ENCODE measurements around the gene RDH8. TPM values are rescaled to one million over a fixed set of nuclear protein-coding genes. Genes with fewer than 3 reads are reported as not detected.

RDH8 gene
- total RNA-seq, 2 donors from 2014 or later: not detected

DNA sequence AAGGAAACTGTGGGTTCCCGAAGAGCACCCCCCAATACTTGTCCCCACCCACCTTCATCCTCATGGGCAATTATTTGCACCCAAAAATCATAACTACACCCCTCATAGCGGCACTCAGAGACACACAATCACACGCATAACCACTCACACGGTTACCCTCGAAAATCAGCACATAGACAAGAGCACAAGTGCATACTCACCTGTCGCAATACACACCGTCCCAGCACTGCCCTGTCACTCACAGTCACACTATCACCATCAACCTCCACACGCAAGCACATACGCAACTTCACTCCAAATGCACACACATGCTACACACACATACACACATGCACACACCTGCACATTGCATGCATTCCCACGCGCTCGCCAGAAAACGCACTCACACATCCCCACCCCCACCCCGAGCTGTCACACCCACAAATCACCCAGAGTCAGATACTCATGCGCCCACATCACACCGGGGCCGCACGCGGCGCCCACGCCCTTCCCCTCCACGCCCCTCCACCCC is 3.5 kb upstream of the RDH8 start:
- H3K36me3 ChIP-seq: no peaks in the 10 kb centered on the region
- peaks cover 29 to 50% of the 10 kb centered on the region in 2 donors for H3K4me1 ChIP-seq (ENCODE audit: control insufficient read depth in 1 of 2, low read depth in 2 of 2)
- no peak overlapping the region for H3K27ac ChIP-seq
- ATAC-seq (ENCODE audit: insufficient number of reproducible peaks, low FRiP score, low read depth) (no peak), DNase-seq (ENCODE audit: low spot score) (no peak)
- TF ChIP-seq, protein P1, sequence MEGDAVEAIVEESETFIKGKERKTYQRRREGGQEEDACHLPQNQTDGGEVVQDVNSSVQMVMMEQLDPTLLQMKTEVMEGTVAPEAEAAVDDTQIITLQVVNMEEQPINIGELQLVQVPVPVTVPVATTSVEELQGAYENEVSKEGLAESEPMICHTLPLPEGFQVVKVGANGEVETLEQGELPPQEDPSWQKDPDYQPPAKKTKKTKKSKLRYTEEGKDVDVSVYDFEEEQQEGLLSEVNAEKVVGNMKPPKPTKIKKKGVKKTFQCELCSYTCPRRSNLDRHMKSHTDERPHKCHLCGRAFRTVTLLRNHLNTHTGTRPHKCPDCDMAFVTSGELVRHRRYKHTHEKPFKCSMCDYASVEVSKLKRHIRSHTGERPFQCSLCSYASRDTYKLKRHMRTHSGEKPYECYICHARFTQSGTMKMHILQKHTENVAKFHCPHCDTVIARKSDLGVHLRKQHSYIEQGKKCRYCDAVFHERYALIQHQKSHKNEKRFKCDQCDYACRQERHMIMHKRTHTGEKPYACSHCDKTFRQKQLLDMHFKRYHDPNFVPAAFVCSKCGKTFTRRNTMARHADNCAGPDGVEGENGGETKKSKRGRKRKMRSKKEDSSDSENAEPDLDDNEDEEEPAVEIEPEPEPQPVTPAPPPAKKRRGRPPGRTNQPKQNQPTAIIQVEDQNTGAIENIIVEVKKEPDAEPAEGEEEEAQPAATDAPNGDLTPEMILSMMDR (IDR thresholded peaks at IDR 0.05): no peak
- H3K4me3 ChIP-seq: peak overlapping the region; percentile 66
- H3K27me3 ChIP-seq (replicated peaks; ENCODE audit: insufficient read depth): peaks cover 4% of the 10 kb centered on the region
- H3K9me3 ChIP-seq: no peaks in the 10 kb centered on the region

GRCh38 chr19:10010247-10010691 is 3.0 kb upstream of the RDH8 start, which contains the start of gene COL5A3:
COL5A3 (minus strand) TSS chr19:10010504; CDS start chr19:10010385, 119 bp downstream.
- DNase-seq (ENCODE audit: low spot score) (no peak), ATAC-seq (ENCODE audit: insufficient number of reproducible peaks, low FRiP score, low read depth) (no peak)
- H3K27ac ChIP-seq: no peak within 1 kb of the TSS
- H3K36me3 ChIP-seq: no peaks in the 10 kb centered on the region
- peaks cover 29 to 50% of the 10 kb centered on the region in 2 donors for H3K4me1 ChIP-seq (ENCODE audit: control insufficient read depth in 1 of 2, low read depth in 2 of 2)
- no peaks in the 10 kb centered on the region for H3K9me3 ChIP-seq
- peak within 1 kb of the TSS; percentile 66 for H3K4me3 ChIP-seq
- TF ChIP-seq, protein P1 (IDR thresholded peaks at IDR 0.05): no peak
- H3K27me3 ChIP-seq (replicated peaks; ENCODE audit: insufficient read depth): peaks cover 4% of the 10 kb centered on the region

DNA sequence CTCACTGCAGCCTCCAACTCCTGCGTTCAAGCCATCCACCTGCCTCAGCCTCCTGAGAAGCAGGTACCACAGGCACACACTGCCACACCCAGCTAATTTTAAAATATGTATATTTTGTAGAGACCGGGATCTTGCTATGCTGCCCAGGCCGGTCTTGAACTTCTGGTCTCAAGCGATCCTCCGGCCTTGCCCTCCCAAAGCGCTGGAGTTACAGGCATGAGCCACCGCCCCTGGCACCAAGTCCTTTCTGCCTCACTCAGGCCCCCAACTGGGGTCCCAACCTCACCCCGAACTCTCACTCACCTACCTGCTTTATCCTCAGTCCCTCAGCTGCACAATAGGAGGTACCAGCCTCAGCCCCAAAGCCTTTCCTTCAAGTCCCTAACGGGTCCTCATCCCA is 2.3 kb upstream of the RDH8 start:
- TF ChIP-seq, protein P1 (IDR thresholded peaks at IDR 0.05): no peak
- Histone ChIP-seq H3K4me1 (ENCODE audit: control insufficient read depth in 1 of 2, low read depth in 2 of 2) (peaks cover 25 to 45% of the 10 kb centered on the region in 2 donors), H3K4me3 (no peak overlapping the region), H3K27ac (no peak overlapping the region), H3K36me3 (no peaks in the 10 kb centered on the region), H3K9me3 (no peaks in the 10 kb centered on the region), H3K27me3 (replicated peaks; ENCODE audit: insufficient read depth) (peaks cover 4% of the 10 kb centered on the region)
- no peak for DNase-seq (ENCODE audit: low spot score)
- ATAC-seq (ENCODE audit: insufficient number of reproducible peaks, low FRiP score, low read depth): no peak

DNA sequence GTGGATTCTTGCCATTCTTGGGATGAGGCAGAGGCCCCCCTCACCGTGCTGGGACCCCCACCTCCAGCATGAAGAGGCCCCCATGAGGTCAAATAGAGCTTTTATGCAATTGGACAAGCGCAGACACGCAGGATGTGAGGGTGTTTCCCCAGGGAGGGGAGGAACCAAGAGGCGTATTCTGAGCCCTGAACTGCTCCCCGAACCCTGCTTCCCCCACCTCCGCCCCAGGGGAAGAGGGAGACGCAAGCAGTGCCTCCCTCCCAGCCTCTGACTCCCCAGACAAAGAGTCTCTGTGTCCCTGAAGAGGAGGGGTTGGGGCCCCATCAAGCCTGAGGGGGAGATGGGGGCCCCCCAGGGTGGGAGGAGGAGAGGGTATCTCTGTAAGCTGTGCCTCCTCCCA is 1.3 kb upstream of the RDH8 start:
- Histone ChIP-seq H3K27ac (no peak overlapping the region), H3K4me1 (ENCODE audit: control insufficient read depth in 1 of 2, low read depth in 2 of 2) (peaks cover 22 to 34% of the 10 kb centered on the region in 2 donors)

GRCh38 chr19:10013834-10014618 is 743 bp downstream of the RDH8 start:
- H3K27me3 ChIP-seq (replicated peaks; ENCODE audit: insufficient read depth): peaks cover 4% of the 10 kb centered on the region

More for the DNA sequence above, 1.3 kb upstream of the RDH8 start:
- H3K9me3 ChIP-seq: no peaks in the 10 kb centered on the region
- no peaks in the 10 kb centered on the region for H3K36me3 ChIP-seq
- H3K27me3 ChIP-seq (replicated peaks; ENCODE audit: insufficient read depth): peaks cover 4% of the 10 kb centered on the region
- no peak for DNase-seq (ENCODE audit: low spot score)
- H3K4me3 ChIP-seq: no peak overlapping the region
- TF ChIP-seq, protein P1 (IDR thresholded peaks at IDR 0.05): no peak
- ATAC-seq (ENCODE audit: insufficient number of reproducible peaks, low FRiP score, low read depth): no peak

More at GRCh38 chr19:10013834-10014618, 743 bp downstream of the RDH8 start:
- Histone ChIP-seq H3K36me3 (no peaks in the 10 kb centered on the region), H3K4me1 (ENCODE audit: control insufficient read depth in 1 of 2, low read depth in 2 of 2) (peaks cover 17 to 19% of the 10 kb centered on the region in 2 donors), H3K27ac (no peak overlapping the region), H3K4me3 (no peak overlapping the region), H3K9me3 (no peaks in the 10 kb centered on the region)
- no peak for ATAC-seq (ENCODE audit: insufficient number of reproducible peaks, low FRiP score, low read depth)
- TF ChIP-seq, protein P1 (IDR thresholded peaks at IDR 0.05): no peak
- DNase-seq (ENCODE audit: low spot score): no peak

All from thoracic aorta (tissue), 2 donors.